Stimulated activated CD4-positive, alpha-beta T cell treated with anti-CD3 and anti-CD28 coated beads, TNF-alpha, amount 100 ng/mL, for 1 hour (primary cell): ENCODE data around the gene UVRAG.

Experiments used
- DNase-seq, 3 donors: peaks; one replicate each; pipeline ENCODE4 v3.0.0-alpha.2; 2020; ENCODE audit warnings: low read depth in 3 of 3, low spot score in 1 of 3

Gene UVRAG

DNA sequence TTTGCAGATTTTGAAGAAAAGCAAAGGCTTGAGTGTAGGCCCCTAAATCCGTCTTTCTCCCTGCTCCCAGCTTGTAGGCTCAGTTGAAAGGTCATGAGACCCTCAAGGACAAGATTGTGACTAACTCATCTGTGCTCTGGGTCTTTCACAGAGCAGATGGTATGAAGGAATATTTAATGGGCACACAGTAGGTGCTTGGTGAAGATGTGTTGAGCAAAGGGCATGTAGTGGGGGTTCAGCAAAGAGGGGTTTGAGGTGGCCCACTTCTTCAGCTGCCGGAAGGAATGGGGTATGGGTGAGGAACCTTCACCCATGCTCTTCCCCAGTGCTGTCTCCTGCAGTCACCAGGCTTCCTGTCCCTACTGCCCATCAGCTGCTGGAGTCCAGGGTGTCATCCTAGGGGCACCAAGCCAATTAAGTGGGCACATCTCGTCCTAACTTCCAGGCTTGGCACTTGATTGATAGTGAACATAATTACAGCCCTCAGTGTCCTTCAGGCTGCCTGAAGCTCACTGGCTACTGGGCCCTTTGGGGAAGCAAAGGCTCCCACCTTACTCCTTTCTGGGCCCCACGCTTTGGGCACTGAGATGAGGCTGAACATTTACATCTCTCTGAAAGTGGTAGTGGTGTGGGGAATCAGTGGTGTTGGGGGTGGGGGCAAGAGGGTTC is 31.5 kb upstream of the UVRAG start:
- no peak for DNase-seq

DNA sequence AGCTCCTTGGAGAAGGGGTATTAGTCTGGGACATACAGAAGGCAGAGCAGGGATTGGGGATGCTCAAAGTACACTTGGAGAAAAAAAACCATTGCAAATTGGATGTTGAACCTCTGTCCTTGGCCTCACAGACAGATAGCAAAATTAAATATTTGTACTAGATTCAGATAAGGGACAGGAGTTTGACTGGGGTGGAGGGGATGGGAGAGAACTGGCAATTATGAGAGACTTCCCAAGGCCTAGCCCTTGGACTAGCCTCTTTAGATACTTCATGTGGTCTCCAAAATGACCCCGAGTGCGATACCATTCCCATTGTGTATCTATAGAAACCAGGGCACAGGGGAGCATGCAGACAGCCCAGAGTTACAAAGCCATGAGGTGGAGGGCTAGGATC is 30.9 kb upstream of the UVRAG start:
- DNase-seq, result no peak

DNA sequence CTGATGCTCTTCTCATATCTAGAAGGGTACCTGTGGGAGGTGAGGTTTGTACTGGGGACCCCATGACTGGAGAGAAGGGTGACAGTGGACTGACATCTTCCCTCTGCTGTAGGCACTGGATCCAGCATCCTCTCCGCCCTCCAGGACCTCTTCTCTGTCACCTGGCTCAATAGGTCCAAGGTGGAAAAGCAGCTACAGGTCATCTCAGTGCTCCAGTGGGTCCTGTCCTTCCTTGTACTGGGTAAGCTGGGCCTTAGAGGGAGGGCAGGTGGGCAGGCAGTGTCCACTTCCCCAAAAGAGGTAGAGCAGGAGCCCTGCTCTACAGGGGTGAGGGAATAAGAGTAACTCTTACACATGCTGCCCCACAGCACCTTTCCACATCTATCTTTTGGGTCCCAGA is 30.5 kb upstream of the UVRAG start:
- DNase-seq, result no peak

DNA sequence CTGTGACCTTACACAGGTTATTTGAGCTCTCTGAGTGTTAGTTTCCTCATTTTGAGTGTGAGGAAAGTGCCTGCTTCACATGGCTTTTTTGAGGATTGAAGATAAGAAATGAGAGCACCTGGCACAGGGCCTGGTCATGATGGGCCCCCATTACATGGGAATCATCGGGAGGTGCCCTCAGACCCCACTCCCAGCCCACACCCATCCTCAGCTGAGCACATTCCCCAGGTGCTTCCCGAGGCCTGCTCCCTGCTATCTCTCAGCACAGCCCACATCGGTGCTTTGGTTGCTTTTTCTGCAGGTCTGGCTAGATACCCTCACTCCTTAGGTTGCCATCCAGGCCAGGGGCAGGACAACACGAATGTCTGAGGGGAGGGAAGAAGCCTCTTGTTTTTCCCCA is 29.8 kb upstream of the UVRAG start:
- no peak for DNase-seq

DNA sequence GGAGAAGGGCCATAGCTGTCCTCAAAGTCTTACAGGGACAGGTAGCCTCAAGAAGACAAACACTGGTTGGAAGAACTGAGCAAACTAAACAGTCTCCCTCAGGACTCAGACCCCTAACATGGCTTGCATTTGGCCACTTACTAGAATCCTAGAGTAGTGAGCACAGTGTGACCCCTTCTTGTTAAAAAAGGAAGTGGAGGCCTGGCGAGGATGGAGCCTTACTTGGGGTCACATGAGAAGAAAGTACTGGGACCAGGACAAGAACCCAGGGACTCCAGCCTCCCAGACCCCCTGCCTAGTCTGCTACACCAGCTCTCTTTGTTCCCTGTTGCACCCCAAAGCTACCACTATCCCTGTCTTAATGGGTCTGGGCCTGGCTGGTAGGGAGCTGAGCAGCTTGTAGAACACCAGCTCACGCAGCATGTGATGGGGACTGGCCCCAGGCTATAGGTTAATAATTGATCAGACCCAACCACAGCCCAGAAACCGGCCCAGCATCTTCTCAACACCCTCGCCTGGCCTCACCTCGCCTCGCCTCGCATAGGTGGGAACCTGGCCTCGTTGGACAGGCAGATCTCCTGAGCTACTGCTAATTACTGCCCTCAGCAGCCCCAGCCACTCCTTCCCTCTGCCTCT is 28.8 kb upstream of the UVRAG start:
- no peak for DNase-seq

DNA sequence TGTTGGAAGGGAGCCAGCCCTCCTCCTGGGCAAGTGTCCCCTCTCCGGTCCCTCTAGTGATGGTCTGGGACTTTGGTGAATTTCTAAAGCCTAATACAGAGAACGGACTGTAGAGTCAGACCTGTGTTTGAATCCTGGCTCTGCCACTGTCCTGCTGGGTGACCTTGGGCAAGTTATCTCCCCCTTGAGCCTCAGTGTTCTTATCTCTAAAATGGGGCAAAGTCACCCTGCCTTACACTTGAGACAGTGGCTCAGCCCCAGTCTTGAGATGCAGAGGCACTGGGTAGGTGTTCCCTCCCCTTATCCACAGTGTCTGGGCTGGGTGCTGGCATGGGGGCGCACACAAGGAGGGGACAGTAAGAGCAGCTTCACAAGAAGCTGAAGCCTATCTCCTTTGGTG is 25.5 kb upstream of the UVRAG start:
- DNase-seq, result no peak

DNA sequence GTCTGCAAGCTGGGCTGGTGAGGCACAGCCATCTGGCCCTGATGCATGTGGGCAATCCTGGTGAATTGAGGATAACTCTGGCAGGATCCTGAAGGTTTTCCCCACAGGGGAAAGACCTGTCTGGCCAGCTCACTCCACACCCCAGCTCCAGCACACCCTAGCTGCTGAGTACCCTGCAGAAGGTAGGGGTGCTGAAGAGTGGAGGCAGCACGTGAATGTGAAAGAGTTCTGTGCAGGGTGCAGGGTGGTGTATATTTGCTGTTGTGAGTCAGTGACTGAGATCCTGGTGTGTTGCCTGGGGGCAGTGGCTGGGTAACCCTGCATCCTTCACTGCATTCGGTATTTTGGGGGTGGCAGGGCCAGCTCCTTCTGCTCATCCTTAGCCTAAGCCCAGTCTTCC is 24.0 kb upstream of the UVRAG start:
- DNase-seq, result no peak

DNA sequence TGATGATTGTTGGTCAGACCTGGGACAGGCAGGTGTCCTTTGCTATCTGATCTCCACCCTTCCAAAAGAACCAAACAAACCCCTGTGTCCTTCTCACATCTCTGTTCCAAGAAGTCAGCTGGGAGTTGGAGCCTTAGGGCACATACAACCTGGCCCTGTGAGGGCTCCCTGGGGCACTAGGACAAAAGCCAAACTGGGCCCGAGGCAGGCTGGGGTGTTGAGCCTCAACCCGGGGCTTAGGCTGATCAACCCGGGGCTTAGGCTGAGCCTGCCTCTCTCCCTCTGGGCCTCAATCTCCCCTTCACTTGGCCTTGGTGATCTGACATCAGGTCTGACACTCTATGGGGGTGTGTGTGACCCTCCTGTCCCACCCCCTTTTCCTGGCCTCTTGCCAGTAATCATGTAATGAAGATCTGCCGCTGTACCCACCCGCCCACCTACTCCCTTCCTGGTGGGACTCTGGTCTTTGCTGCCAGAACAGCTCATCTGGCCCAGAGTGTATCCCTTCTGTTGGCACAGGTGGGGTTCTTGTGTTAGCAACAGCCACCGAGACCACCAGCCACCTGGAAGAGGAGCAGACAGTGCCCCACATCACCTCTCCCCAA is 22.8 kb upstream of the UVRAG start:
- no peak for DNase-seq

DNA sequence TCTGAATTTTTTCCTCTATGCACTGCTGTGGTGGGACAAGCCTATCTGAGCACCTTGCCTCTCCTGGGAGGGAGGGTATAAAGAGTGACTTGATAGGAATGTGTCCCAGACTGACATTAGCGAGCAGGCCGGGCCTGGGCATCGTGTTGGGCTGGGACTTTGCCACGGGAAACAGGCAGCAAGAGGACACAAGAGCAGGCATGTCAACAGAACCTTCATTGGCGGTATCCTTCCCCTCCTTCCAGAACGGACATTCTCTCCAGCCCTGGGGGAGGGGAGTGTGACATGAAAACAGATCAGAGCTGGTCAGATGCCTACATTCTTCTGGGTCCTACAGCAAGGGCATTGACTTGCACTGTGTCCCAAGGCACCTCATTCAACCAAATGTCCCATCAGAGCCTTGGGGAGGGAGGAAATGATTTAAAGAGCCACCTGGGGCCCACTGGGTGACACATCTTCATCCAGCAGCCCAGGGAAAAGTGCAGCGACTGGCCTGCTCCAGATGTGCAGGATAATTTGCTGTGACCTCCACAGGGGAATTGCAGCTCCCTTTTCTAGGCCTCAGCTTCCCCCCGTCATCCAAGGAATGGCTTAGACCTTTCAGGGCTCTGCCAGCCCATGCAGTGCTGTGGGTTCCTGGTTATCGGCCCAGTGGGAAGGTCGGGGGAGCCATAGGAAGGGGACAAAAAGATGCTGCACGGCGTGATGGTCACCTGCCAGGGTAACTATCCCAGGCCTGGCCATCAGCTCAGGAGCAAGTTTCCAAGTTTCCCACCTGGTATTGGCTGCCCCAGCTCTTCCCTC is 21.8 kb upstream of the UVRAG start:
- DNase-seq, result no peak

DNA sequence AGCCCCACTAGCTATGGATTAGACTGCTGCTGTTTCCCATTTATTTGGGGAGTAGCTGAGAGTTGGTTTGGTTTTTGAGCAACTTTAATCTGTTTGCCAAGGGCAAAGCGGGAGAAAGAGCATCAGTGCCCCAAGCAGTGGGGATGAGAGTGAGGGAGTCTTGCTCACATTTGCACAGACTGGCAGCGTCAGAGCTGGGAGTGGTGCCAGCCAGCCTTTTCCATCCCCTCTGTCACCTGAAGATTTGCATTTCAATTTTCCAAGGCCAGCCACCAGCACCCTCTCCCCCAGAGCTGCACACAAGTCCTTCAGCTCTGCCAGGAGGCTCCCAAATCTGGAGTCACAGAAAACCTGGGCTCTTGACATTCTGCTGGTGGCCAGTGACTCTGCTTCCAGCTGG is 21.0 kb upstream of the UVRAG start:
- DNase-seq, result no peak

DNA sequence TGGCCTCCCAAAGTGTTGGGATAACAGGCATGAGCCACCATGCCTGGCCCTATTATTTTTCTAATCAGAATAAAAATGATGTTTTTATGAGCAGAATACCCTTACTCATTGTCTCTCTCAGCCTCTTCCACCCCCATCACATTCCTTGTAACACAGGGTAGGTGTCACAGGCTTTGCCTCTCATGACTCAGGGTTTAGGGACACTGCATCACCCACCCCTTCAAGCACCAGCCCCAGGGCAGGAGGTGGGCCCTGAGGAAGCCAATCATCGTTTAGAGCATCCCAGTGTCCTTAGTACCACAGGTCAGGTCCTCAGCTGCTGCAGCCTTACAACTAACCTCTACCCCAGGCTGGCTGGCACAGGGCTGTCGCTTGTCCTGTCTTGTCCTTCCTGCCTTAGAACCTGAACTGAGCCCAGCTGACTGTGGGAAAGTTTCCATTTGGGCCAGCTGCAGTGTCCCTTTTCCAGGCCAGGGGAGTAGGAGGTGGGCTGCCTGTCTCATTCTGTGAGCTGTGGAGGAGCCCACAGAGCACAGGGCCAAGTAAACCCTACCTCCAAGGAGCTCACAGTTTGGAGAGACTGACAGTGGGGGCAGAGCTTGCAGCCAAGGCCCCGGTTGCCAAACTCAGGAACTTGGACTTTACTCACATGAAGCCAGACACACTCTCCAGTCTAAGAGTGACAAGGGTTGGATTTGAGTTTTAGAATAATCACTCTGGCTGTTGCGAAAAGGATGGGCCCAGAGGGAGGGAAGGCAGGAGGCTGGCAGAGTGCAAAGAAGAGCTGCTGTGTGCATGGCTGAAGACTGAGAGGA is 19.5 kb upstream of the UVRAG start:
- DNase-seq, result no peak

DNA sequence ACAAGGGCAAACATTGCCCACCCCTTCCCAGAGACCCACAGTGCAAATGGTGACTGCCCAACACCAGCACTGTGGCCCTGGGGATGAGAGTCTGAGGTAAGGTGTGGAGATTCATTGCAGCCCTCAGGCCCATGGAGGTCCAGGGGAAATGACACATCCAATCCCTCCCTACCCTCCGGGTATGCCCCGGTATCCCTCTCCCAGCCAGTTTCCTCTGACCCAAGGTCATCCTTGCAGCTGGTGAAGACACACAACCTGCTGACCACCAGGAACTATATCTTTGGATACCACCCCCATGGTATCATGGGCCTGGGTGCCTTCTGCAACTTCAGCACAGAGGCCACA is 18.9 kb upstream of the UVRAG start:
- no peak for DNase-seq

DNA sequence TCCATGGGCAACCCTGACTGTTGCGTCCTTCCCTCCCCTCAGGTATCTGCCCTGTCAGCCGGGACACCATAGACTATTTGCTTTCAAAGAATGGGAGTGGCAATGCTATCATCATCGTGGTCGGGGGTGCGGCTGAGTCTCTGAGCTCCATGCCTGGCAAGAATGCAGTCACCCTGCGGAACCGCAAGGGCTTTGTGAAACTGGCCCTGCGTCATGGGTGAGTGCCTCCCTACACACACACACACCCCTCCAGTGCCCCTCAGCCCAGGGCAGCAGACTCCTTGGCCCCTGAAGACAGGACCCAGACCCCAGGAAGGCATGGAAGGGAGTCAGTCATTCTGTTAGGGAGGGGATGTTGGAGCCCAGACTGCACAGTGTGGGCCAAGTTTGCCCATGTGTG is 17.9 kb upstream of the UVRAG start:
- no peak for DNase-seq

DNA sequence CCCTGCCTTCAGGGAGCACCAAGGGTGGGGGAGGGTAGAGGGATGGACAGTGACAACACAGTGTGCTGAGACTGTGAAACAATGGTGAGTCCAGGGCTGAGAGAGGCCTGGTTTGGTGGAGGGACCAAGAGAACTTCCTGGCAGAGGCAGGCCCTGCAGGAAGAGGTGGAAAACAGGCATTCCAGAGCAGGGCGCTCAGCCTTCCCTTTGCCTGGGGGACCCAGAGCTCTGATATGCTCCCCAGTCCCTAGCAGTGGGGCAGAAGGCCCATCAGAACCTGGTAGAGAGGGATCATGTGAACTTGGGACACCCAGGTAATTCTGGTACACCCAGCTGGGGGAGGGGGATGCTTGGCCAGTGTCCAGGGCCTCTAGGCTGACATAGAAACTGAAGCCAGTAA is 17.2 kb upstream of the UVRAG start:
- no peak for DNase-seq

DNA sequence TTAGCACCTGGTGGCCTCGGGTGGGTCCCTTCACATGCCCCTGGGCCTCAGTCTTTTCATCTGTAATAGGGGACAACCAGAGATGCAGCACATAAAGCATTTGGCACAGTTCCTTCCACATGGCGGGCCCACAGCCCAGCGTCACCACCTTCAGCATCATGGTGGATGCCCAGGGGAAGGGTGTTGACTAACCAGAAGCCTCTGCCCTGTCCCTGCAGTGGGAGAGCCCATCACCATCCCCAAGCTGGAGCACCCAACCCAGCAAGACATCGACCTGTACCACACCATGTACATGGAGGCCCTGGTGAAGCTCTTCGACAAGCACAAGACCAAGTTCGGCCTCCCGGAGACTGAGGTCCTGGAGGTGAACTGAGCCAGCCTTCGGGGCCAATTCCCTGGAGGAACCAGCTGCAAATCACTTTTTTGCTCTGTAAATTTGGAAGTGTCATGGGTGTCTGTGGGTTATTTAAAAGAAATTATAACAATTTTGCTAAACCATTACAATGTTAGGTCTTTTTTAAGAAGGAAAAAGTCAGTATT is 14.8 kb upstream of the UVRAG start:
- DNase-seq, result no peak

DNA sequence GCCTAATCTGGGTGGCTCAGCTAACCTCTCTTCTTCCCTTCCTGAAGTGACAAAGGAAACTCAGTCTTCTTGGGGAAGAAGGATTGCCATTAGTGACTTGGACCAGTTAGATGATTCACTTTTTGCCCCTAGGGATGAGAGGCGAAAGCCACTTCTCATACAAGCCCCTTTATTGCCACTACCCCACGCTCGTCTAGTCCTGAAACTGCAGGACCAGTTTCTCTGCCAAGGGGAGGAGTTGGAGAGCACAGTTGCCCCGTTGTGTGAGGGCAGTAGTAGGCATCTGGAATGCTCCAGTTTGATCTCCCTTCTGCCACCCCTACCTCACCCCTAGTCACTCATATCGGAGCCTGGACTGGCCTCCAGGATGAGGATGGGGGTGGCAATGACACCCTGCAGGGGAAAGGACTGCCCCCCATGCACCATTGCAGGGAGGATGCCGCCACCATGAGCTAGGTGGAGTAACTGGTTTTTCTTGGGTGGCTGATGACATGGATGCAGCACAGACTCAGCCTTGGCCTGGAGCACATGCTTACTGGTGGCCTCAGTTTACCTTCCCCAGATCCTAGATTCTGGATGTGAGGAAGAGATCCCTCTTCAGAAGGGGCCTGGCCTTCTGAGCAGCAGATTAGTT is 14.2 kb upstream of the UVRAG start:
- no peak for DNase-seq

DNA sequence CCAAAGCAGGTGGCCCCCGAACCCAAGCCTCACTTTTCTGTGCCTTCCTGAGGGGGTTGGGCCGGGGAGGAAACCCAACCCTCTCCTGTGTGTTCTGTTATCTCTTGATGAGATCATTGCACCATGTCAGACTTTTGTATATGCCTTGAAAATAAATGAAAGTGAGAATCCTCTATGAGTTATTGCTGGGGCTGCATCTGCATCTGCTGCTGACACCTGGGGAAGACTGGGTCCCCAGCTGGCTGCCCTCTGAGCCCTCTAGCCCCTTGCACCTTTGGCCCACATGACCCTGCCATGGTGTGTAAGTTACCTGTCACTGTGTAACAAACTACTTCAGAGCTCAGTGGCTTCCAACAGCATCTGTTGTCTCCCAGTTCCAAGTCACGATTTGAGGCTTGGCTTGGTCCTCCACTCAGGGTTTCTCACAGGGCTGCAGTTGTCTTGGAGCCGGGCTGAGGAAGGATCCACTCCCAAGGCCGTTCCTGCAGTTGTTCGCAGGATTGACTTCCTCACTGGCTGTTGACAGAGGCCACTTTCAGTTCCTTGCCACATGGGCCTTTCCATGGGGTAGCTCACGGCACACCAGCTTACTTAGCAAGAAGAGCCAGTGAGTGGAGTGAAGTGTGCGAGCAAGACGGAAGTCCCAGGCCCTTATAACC is 13.5 kb upstream of the UVRAG start:
- DNase-seq, result no peak

DNA sequence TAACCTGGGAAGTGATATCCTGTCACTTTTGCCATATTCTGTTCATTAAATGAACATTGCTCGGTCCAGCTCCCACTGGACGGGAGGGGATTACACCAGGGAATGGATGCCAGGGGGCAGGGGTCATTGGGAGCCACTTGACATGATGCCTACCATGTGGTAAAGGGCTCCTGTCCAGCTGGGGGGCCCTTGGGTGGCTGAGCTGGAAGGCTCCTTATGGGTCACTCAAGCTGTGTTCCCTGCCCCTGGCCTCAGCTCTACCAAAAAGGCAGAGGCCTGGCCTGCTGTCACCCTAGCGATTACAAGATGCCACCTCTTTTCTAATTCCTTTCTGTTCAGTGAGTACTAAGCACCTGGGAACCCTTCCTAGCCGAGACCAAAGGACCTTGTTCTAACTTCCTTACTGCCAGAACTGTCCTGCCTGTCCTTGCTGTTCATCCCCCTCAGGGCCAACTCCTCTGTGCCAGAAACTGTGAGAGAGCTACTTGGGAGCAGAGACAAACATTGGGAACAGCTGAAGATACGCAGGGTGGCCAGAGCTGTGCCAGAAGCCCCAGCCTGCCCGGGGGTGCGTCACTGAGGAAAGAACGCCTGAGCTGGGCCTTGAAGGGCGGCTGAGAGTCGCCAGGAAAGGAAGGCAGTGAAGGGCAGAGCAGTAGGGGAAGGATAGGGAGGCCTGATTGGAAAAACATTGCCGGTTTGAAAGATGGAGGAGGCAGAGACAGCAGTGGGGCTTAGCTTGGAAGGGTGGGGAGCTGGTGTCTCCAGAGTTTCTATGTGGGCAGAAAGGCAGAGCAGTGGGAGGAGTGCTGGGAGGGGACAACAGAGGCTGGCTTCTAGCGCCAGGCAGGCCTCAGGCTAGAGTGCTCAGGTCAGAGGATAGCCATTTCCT is 12.7 kb upstream of the UVRAG start:
- no peak for DNase-seq
